DND-41 (cell line): Measurements from ENCODE around the gene FRMD3.

Experiments
- ATAC-seq: fragments of 200-7000 bp; cut with Tn5 transposase; 3 replicates; pipeline ENCODE4 v1.9.1; 2021; ENCODE audit warnings: low read depth; ENCODE audit not compliant: insufficient read depth
- DNase-seq: peaks from one replicate; pipeline ENCODE4 v3.0.0-alpha.2; 2020
- H2AFZ ChIP-seq: 2 replicates; pipeline ENCODE4 v1.6.0; 2012; ENCODE audit warnings: low read depth, low read length
- H3K27ac ChIP-seq: 2 replicates; pipeline ENCODE4 v1.5.1; 2012; ENCODE audit warnings: low read length, inconsistent platforms
- H3K27me3 ChIP-seq: fragments of 200-600 bp; sonication (generic); 2 replicates; pipeline ENCODE4 v1.6.0; 2012; ENCODE audit warnings: low read length, mild to moderate bottlenecking, inconsistent platforms; ENCODE audit not compliant: insufficient read depth, poor library complexity
- H3K36me3 ChIP-seq: 2 replicates; pipeline ENCODE4 v1.5.1; 2012; ENCODE audit warnings: low read length, inconsistent platforms; ENCODE audit not compliant: insufficient read depth
- H3K4me1 ChIP-seq: 2 replicates; pipeline ENCODE4 v1.5.1; 2012; ENCODE audit warnings: mild to moderate bottlenecking, low read length; ENCODE audit not compliant: insufficient read depth
- H3K4me2 ChIP-seq: 2 replicates; pipeline ENCODE4 v1.6.0; 2012; ENCODE audit warnings: mild to moderate bottlenecking, moderate library complexity, low read length, inconsistent platforms; ENCODE audit not compliant: insufficient read depth
- H3K4me3 ChIP-seq, 2 experiments: fragments of 200-600 bp in 1 of 2; shearing (Covaris generic) in 1 of 2; 2 replicates each; pipeline ENCODE4 v1.5.1; 2012 to 2016; ENCODE audit warnings: inconsistent platforms in 2 of 2, low read length in 2 of 2, mild to moderate bottlenecking in 2 of 2, low read depth in 1 of 2, moderate library complexity in 1 of 2
- H3K79me2 ChIP-seq: 2 replicates; pipeline ENCODE4 v1.6.0; 2012; ENCODE audit warnings: low read length, inconsistent platforms; ENCODE audit not compliant: insufficient read depth
- H3K9ac ChIP-seq: 2 replicates; pipeline ENCODE4 v1.6.0; 2012; ENCODE audit warnings: low read depth, mild to moderate bottlenecking, inconsistent platforms, low read length, moderate library complexity
- H3K9me3 ChIP-seq: 2 replicates; pipeline ENCODE4 v1.5.1; 2012; ENCODE audit warnings: low read length, moderate library complexity, mild to moderate bottlenecking, inconsistent platforms; ENCODE audit not compliant: insufficient read depth, severe bottlenecking
- H4K20me1 ChIP-seq: 2 replicates; pipeline ENCODE4 v1.6.0; 2012; ENCODE audit warnings: low read length; ENCODE audit not compliant: insufficient read depth
- CTCF ChIP-seq: IDR thresholded peaks from 2 replicates; pipeline ENCODE4 v1.5.1; 2012; ENCODE audit warnings: borderline replicate concordance, low read length, moderate library complexity, mild to moderate bottlenecking; ENCODE audit not compliant: poor library complexity, severe bottlenecking; ENCODE audit errors: extremely low read depth
- EZH2 ChIP-seq: IDR thresholded peaks from 3 replicates; pipeline ENCODE4 v1.6.1; 2012; ENCODE audit warnings: borderline replicate concordance, low read depth, mild to moderate bottlenecking, moderate library complexity, low read length, inconsistent platforms; ENCODE audit not compliant: severe bottlenecking

Gene FRMD3

DNA sequence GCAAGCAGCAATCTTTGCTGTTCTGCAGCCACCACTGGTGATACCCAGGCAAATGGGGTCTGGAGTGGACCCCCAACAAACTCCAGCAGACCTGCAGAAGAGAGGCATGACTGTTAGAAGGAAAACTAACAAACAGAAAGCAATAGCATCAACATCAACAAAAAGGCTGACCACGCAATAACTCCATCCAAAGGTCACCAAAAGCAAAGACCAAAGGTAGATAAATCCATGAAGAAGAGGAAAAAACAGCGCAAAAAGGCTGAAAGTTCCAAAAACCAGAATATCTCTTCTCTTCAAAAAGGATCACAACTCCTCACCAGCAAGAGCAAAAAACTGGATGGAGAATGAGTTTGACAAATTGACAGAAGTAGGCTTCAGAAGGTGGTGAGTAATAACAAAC is 23.4 kb downstream of the FRMD3 start:
- Histone ChIP-seq H3K27ac (no peak overlapping the region), H3K9me3 (no peaks in the 10 kb centered on the region), H3K4me2 (no peak overlapping the region), H3K36me3 (no peaks in the 10 kb centered on the region), H2AFZ (no peak overlapping the region), H3K27me3 (no peaks in the 10 kb centered on the region), H3K9ac (no peak overlapping the region), H3K4me1 (no peaks in the 10 kb centered on the region), H3K4me3 (no peak overlapping the region), H3K79me2 (no peaks in the 10 kb centered on the region), H4K20me1 (no peaks in the 10 kb centered on the region)
- DNase-seq (no peak), ATAC-seq (no peak)
- no peak for TF ChIP-seq CTCF
- no peak for TF ChIP-seq EZH2

GRCh38 chr9:83512621-83513020 is 25.6 kb downstream of the FRMD3 start:
- Histone ChIP-seq H3K36me3 (no peaks in the 10 kb centered on the region), H3K9me3 (no peaks in the 10 kb centered on the region), H4K20me1 (no peaks in the 10 kb centered on the region), H3K9ac (no peak overlapping the region), H3K4me1 (peaks cover 11% of the 10 kb centered on the region), H2AFZ (no peak overlapping the region), H3K27me3 (no peaks in the 10 kb centered on the region), H3K4me2 (no peak overlapping the region), H3K4me3 (no peak overlapping the region), H3K27ac (no peak overlapping the region), H3K79me2 (no peaks in the 10 kb centered on the region)
- TF ChIP-seq EZH2 (no peak), CTCF (no peak)
- ATAC-seq (no peak), DNase-seq (no peak)

- H3K4me2 ChIP-seq: no peak overlapping the region
- H3K9ac ChIP-seq: no peak overlapping the region
- H3K27ac ChIP-seq: no peak overlapping the region
- H3K9me3 ChIP-seq: no peaks in the 10 kb centered on the region
- no peaks in the 10 kb centered on the region for H3K79me2 ChIP-seq
- no peak for DNase-seq
- H3K4me3 ChIP-seq: no peak overlapping the region
- H4K20me1 ChIP-seq: no peaks in the 10 kb centered on the region
- H3K27me3 ChIP-seq: no peaks in the 10 kb centered on the region
- peaks cover 11% of the 10 kb centered on the region for H3K4me1 ChIP-seq
- ATAC-seq: no peak
- no peak overlapping the region for H2AFZ ChIP-seq
- H3K36me3 ChIP-seq: no peaks in the 10 kb centered on the region
- no peak for TF ChIP-seq CTCF
- TF ChIP-seq EZH2: no peak
Observed at GRCh38 chr9:83511051-83511450, 27.1 kb downstream of the FRMD3 start.

- peaks cover 11% of the 10 kb centered on the region for H3K4me1 ChIP-seq
- H3K36me3 ChIP-seq: no peaks in the 10 kb centered on the region
- no peak for ATAC-seq
- H3K4me2 ChIP-seq: no peak overlapping the region
- no peak for TF ChIP-seq CTCF
- TF ChIP-seq EZH2: no peak
- DNase-seq: no peak
- no peak overlapping the region for H3K27ac ChIP-seq
- no peaks in the 10 kb centered on the region for H3K9me3 ChIP-seq
- H4K20me1 ChIP-seq: no peaks in the 10 kb centered on the region
- no peak overlapping the region for H2AFZ ChIP-seq
- H3K27me3 ChIP-seq: no peaks in the 10 kb centered on the region
- H3K9ac ChIP-seq: no peak overlapping the region
- no peaks in the 10 kb centered on the region for H3K79me2 ChIP-seq
- H3K4me3 ChIP-seq: no peak overlapping the region
Observed at GRCh38 chr9:83509402-83509801, 28.8 kb downstream of the FRMD3 start.
